A549 (cell line): ENCODE measurements around the gene MAGI1. TPM values are rescaled to one million over a fixed set of nuclear protein-coding genes. Genes with fewer than 3 reads are reported as not detected.

Source experiments
- ATAC-seq, 2 experiments: fragments of 200-7000 bp in 1 of 2; fragments of >200 bp in 1 of 2; cut with Nextera tagmentation in 1 of 2; cut with Tn5 transposase in 1 of 2; 3 replicates each; pipeline versions ENCODE4 v1.8.0 to v1.9.1; 2018 to 2020; ENCODE audit warnings: mild to moderate bottlenecking in 1 of 2, moderate library complexity in 1 of 2
- CTCF ChIA-PET: fragments of 300-600 bp; sonication (Branson Sonifier 250); formaldehyde crosslinking; extraction: SDS; loops from one replicate; lab custom pipeline; 2021; ENCODE audit warnings: antibody characterized with exemption, inconsistent platforms; lab: Yijun Ruan, JAX
- POLR2A ChIA-PET: fragments of 350-600 bp; formaldehyde crosslinking; extraction: SDS; loops from one replicate; lab custom pipeline; 2021; ENCODE audit warnings: antibody characterized with exemption, inconsistent platforms; lab: Yijun Ruan, JAX
- DNase-seq, 2 experiments: peaks; one replicate each; pipeline versions ENCODE4 v3.0.0 to v3.0.0-alpha.2; 2011 to 2016; ENCODE audit warnings: low read depth in 1 of 2, low spot score in 1 of 2
- FAIRE-seq: peaks from 2 replicates; lab custom pipeline; 2011; peaks lifted over from hg19 to GRCh38; lab: Jason Lieb, UNC
- H3K27ac ChIP-seq, 2 experiments: fragments of >200 bp; sonication (Bioruptor Twin); formaldehyde crosslinking; 3 replicates each; pipeline ENCODE4 v1.5.1; 2016 to 2017
- H3K4me1 ChIP-seq: fragments of >200 bp; sonication (Bioruptor Twin); formaldehyde crosslinking; 3 replicates; pipeline ENCODE4 v1.6.1; 2016
- H3K4me2 ChIP-seq: fragments of >200 bp; sonication (Bioruptor Twin); formaldehyde crosslinking; 3 replicates; pipeline ENCODE4 v1.6.1; 2016
- H3K4me3 ChIP-seq: fragments of >200 bp; sonication (Bioruptor Twin); formaldehyde crosslinking; 3 replicates; pipeline ENCODE4 v1.5.1; 2016
- H3K9me3 ChIP-seq: fragments of >200 bp; sonication (Bioruptor Twin); formaldehyde crosslinking; 3 replicates; pipeline ENCODE4 v1.6.1; 2016
- CHD4 ChIP-seq: fragments of 200-600 bp; sonication (generic); IDR thresholded peaks from 2 replicates; pipeline ENCODE4 v1.6.1; 2016; ENCODE audit warnings: antibody characterized with exemption, mild to moderate bottlenecking, borderline replicate concordance
- E2F6 ChIP-seq: IDR thresholded peaks from 2 replicates; pipeline ENCODE4 v1.6.1; 2012; ENCODE audit warnings: low read depth, borderline replicate concordance
- EHF ChIP-seq: fragments of 250-450 bp; sonication (Bioruptor Pico); IDR thresholded peaks from 2 replicates; pipeline ENCODE4 v1.5.0; 2020; ENCODE audit warnings: mild to moderate bottlenecking
- ELK1 ChIP-seq: fragments of 150-350 bp; IDR thresholded peaks from 2 replicates; pipeline ENCODE4 v1.6.1; 2014; ENCODE audit warnings: low read depth, mild to moderate bottlenecking, low read length
- FOSB ChIP-seq: fragments of 250-450 bp; sonication (Bioruptor Pico); IDR thresholded peaks from 2 replicates; pipeline ENCODE4 v1.5.0; 2020; ENCODE audit warnings: mild to moderate bottlenecking, moderate library complexity
- FOXS1 ChIP-seq: fragments of 250-450 bp; sonication (Bioruptor Pico); IDR thresholded peaks from 2 replicates; pipeline ENCODE4 v1.5.0; 2020; ENCODE audit warnings: mild to moderate bottlenecking, moderate library complexity
- HDAC2 ChIP-seq: fragments of 200-600 bp; sonication (generic); IDR thresholded peaks from 2 replicates; pipeline ENCODE4 v1.6.1; 2016
- KDM5A ChIP-seq: fragments of 200-600 bp; sonication (generic); IDR thresholded peaks from 2 replicates; pipeline ENCODE4 v1.6.1; 2016; ENCODE audit warnings: antibody characterized with exemption, mild to moderate bottlenecking
- MAFK ChIP-seq: fragments of 450-650 bp; IDR thresholded peaks from 2 replicates; pipeline ENCODE4 v1.6.1; 2014; ENCODE audit not compliant: partially characterized antibody
- POLR2AphosphoS2 ChIP-seq: conservative IDR thresholded peaks from 2 replicates; pipeline ENCODE4 v1.6.1; 2012; ENCODE audit warnings: low read length, improper control_type of control experiment, inconsistent platforms
- RAD21 ChIP-seq, 2 experiments: fragments of >200 bp in 1 of 2; sonication (Bioruptor Twin) in 1 of 2; formaldehyde crosslinking in 1 of 2; IDR thresholded peaks in 1 of 2; conservative IDR thresholded peaks in 1 of 2; 2 replicates in 1 of 2; 3 replicates in 1 of 2; pipeline ENCODE4 v1.6.1; 2012 to 2018; ENCODE audit warnings: inconsistent platforms in 1 of 2
- REST ChIP-seq: fragments of 200-600 bp; sonication (generic); IDR thresholded peaks from 2 replicates; pipeline ENCODE4 v1.6.1; 2016; ENCODE audit warnings: antibody characterized with exemption, mild to moderate bottlenecking, moderate library complexity
- RNF2 ChIP-seq: fragments of 200-600 bp; sonication (generic); IDR thresholded peaks from 2 replicates; pipeline ENCODE4 v1.6.1; 2016; ENCODE audit warnings: low read depth, mild to moderate bottlenecking, antibody characterized with exemption, moderate library complexity, borderline replicate concordance
- SMC3 ChIP-seq: fragments of >200 bp; sonication (Bioruptor Twin); formaldehyde crosslinking; IDR thresholded peaks from 3 replicates; pipeline ENCODE4 v1.6.1; 2018; ENCODE audit warnings: inconsistent platforms
- SREBF2 ChIP-seq: fragments of 450-650 bp; IDR thresholded peaks from 2 replicates; pipeline ENCODE4 v1.6.1; 2014; ENCODE audit warnings: mild to moderate bottlenecking, moderate library complexity
- WGBS: methylation state at CpG from one replicate; pipeline ENCODE4 v1.1.6; 2017; ENCODE audit errors: missing lambda C conversion rate; 5-methylcytosine and 5-hydroxymethylcytosine counted together
- polyA plus RNA-seq, 4 experiments: library from polyadenylated mRNA; depleted of rRNA in 3 of 4; stranded (reverse); fragments of >200 nt; fragmentation: RNase III in 1 of 4; extraction: RNeasy Plus Mini Kit Qiagen cat#74134 plus additional on column Dnase treatment in 1 of 4; gene quantifications; 2 replicates in 3 of 4; 3 replicates in 1 of 4; pipeline ENCODE4 v1.2.3, GENCODE V29; 2011 to 2017
- TF ChIP-seq, protein P1 (sequence below): fragments of 250-450 bp; sonication (Bioruptor Pico); IDR thresholded peaks from 2 replicates; pipeline ENCODE4 v1.5.0; 2020; ENCODE audit warnings: low read depth, mild to moderate bottlenecking, moderate library complexity
- TF ChIP-seq, protein P2 (sequence below): fragments of 450-650 bp; IDR thresholded peaks from 2 replicates; pipeline ENCODE4 v1.6.1; 2014; ENCODE audit warnings: antibody characterized with exemption
- TF ChIP-seq, protein P3 (sequence below): fragments of >200 bp; sonication (Bioruptor Twin); formaldehyde crosslinking; IDR thresholded peaks from 3 replicates; pipeline ENCODE4 v1.5.1; 2016
- TF ChIP-seq, protein P4 (sequence below): IDR thresholded peaks from 2 replicates; pipeline ENCODE4 v1.6.1; 2012
- TF ChIP-seq, protein P5 (sequence below): fragments of >200 bp; sonication (Bioruptor Twin); formaldehyde crosslinking; IDR thresholded peaks from 3 replicates; pipeline ENCODE4 v1.6.1; 2016

The MAGI1 gene
- polyA plus RNA-seq, 2 of the 4 experiments (the other 2 are of a cell fraction), result 4.7 to 6.6 TPM

DNA sequence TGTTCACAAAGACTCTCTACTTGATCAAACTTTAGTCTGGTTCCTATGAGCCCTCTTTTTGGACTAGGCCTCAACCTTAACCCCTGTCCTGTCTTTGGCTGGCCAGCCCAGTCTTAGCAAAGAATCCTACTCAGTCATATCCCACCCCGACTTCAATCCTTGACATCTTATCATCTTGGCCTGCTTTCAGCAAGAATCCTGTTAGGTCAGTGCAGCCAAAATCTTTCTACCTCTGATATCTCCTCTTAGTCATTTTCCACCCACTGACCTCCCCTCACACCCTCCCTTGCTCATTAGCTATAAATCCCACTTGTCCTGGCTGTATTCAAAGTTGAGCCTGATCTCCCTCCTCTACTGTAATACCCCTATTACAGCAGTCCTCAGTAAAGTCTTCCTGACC is 286.1 kb downstream of the MAGI1 start:
- CTCF ChIA-PET, result interaction anchor here (1.3 to 2.3 kb wide), 2 partner anchors 14 to 313 kb away, joined by 3 to 10 read pairs; no protein-coding TSS in a partner anchor
- TF ChIP-seq RNF2 (no peak), SREBF2 (no peak), E2F6 (no peak), SMC3 (no peak), MAFK (no peak), CHD4 (no peak), HDAC2 (no peak), RAD21 (conservative IDR thresholded peaks at IDR 0.05 in 1 of 2, IDR thresholded peaks at IDR 0.05 in 1 of 2) (no peak), REST (no peak), FOXS1 (no peak)
- TF ChIP-seq, protein P1, sequence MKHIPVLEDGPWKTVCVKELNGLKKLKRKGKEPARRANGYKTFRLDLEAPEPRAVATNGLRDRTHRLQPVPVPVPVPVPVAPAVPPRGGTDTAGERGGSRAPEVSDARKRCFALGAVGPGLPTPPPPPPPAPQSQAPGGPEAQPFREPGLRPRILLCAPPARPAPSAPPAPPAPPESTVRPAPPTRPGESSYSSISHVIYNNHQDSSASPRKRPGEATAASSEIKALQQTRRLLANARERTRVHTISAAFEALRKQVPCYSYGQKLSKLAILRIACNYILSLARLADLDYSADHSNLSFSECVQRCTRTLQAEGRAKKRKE (CRISPR knock-in tag), result no peak
- TF ChIP-seq, protein P2, sequence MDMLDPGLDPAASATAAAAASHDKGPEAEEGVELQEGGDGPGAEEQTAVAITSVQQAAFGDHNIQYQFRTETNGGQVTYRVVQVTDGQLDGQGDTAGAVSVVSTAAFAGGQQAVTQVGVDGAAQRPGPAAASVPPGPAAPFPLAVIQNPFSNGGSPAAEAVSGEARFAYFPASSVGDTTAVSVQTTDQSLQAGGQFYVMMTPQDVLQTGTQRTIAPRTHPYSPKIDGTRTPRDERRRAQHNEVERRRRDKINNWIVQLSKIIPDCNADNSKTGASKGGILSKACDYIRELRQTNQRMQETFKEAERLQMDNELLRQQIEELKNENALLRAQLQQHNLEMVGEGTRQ, result no peak
- TF ChIP-seq, protein P3, sequence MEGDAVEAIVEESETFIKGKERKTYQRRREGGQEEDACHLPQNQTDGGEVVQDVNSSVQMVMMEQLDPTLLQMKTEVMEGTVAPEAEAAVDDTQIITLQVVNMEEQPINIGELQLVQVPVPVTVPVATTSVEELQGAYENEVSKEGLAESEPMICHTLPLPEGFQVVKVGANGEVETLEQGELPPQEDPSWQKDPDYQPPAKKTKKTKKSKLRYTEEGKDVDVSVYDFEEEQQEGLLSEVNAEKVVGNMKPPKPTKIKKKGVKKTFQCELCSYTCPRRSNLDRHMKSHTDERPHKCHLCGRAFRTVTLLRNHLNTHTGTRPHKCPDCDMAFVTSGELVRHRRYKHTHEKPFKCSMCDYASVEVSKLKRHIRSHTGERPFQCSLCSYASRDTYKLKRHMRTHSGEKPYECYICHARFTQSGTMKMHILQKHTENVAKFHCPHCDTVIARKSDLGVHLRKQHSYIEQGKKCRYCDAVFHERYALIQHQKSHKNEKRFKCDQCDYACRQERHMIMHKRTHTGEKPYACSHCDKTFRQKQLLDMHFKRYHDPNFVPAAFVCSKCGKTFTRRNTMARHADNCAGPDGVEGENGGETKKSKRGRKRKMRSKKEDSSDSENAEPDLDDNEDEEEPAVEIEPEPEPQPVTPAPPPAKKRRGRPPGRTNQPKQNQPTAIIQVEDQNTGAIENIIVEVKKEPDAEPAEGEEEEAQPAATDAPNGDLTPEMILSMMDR, result no peak
- TF ChIP-seq, protein P4, sequence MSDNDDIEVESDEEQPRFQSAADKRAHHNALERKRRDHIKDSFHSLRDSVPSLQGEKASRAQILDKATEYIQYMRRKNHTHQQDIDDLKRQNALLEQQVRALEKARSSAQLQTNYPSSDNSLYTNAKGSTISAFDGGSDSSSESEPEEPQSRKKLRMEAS, result no peak
- Histone ChIP-seq H3K9me3 (no peaks in the 10 kb centered on the region), H3K4me3 (no peak overlapping the region), H3K4me1 (no peaks in the 10 kb centered on the region), H3K27ac (no peak overlapping the region), H3K4me2 (no peak overlapping the region)
- no peak for DNase-seq
- POLR2A ChIA-PET, result no interaction called here
- no peak for ATAC-seq
- WGBS, result 94% methylated on average over 1 of the region's 1 CpG
- no peak for FAIRE-seq

DNA sequence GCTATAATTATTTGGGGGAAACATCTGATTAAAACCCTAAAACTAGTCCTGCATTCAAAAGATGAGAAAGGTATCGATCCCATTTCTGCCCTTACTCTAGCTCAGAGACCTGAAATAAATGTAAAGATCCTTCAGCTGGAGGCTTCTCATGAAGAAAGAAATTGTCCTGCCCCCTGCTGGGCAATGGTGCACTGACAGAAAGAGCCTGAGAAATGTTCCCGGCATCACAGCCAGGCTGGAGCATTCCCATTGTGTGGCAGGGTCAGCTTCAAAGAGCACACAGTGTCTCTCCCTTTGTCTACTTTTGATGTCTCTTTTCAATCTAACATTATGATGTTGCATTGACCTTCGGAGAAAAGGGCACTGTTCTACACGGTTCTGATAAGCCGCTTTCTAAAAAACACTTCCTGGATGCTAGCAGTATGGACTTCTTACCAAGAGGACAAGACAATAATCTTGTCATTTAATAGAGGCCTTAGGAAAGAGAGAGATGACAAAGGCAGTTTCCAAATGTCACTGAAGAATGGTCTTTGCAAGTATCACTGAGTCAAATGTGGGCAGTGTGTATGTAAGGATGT is 287.5 kb downstream of the MAGI1 start:
- WGBS, result 36% methylated on average over 5 of the region's 5 CpGs
- Histone ChIP-seq H3K27ac (no peak overlapping the region), H3K9me3 (no peaks in the 10 kb centered on the region), H3K4me3 (no peak overlapping the region)
- DNase-seq (peak; percentile 10 to 16), FAIRE-seq (no peak)
- CTCF ChIA-PET, result interaction anchor here (0.8 to 2.3 kb wide), 8 partner anchors 15 to 1218 kb away, joined by 3 to 10 read pairs (median 3); no protein-coding TSS in a partner anchor
- TF ChIP-seq SMC3, result 0 out of 3 replicates have a peak, but pooled peaks have one; percentile 22
- TF ChIP-seq FOSB (CRISPR knock-in tag), result no peak
- TF ChIP-seq KDM5A, result no peak
- TF ChIP-seq POLR2AphosphoS2, result no peak
- no peak for TF ChIP-seq ELK1
- TF ChIP-seq, protein P3, result peak; percentile 51
- peak in 1 of 2 experiments; percentile 34; a peak in 3 of 5 replicates for TF ChIP-seq RAD21 (conservative IDR thresholded peaks at IDR 0.05 in 1 of 2, IDR thresholded peaks at IDR 0.05 in 1 of 2)
- no peak for TF ChIP-seq EHF (CRISPR knock-in tag)
- TF ChIP-seq, protein P5, sequence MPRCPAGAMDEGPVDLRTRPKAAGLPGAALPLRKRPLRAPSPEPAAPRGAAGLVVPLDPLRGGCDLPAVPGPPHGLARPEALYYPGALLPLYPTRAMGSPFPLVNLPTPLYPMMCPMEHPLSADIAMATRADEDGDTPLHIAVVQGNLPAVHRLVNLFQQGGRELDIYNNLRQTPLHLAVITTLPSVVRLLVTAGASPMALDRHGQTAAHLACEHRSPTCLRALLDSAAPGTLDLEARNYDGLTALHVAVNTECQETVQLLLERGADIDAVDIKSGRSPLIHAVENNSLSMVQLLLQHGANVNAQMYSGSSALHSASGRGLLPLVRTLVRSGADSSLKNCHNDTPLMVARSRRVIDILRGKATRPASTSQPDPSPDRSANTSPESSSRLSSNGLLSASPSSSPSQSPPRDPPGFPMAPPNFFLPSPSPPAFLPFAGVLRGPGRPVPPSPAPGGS, result no peak
- TF ChIP-seq, all 56 proteins: peak for 3
- POLR2A ChIA-PET, result interaction anchor here (0.7 kb wide), 1 partner anchor 1220 kb away, joined by 5 read pairs; no protein-coding TSS in a partner anchor
- H3K4me1 ChIP-seq, result no peaks in the 10 kb centered on the region
- peak; percentile 77 to 80 for ATAC-seq
- no peak overlapping the region for H3K4me2 ChIP-seq
